Keratinocyte (primary cell): ENCODE data around the gene FRZB.

Source experiments
- CTCF ChIP-seq, 3 experiments: IDR thresholded peaks in 1 of 3; conservative IDR thresholded peaks in 1 of 3; optimal IDR thresholded peaks in 1 of 3; 2 replicates in 2 of 3; 3 replicates in 1 of 3; pipeline versions ENCODE3 to v1.5.1; 2011; ENCODE audit warnings: low read length in 3 of 3, mild to moderate bottlenecking in 3 of 3, moderate library complexity in 2 of 3, control low read depth in 1 of 3, inconsistent platforms in 1 of 3; ENCODE audit not compliant: insufficient read depth in 2 of 3; ENCODE audit errors: extremely low read depth in 1 of 3
- EZH2 ChIP-seq: IDR thresholded peaks from one replicate; pipeline ENCODE4 v1.6.1; 2012; ENCODE audit warnings: inconsistent platforms, mild to moderate bottlenecking, low read length, moderate library complexity

- TF ChIP-seq CTCF (optimal IDR thresholded peaks at IDR 0.05 in 1 of 3, IDR thresholded peaks at IDR 0.05 in 1 of 3, conservative IDR thresholded peaks at IDR 0.05 in 1 of 3; ENCODE audit: extremely low read depth in 1 of 3, insufficient read depth in 2 of 3, low read length in 3 of 3) (no peak), EZH2 (no peak)
Observed at GRCh38 chr2:182819412-182819811, 47.0 kb downstream of the FRZB start.
